ENCODE results near the gene RNF213.

DNA sequence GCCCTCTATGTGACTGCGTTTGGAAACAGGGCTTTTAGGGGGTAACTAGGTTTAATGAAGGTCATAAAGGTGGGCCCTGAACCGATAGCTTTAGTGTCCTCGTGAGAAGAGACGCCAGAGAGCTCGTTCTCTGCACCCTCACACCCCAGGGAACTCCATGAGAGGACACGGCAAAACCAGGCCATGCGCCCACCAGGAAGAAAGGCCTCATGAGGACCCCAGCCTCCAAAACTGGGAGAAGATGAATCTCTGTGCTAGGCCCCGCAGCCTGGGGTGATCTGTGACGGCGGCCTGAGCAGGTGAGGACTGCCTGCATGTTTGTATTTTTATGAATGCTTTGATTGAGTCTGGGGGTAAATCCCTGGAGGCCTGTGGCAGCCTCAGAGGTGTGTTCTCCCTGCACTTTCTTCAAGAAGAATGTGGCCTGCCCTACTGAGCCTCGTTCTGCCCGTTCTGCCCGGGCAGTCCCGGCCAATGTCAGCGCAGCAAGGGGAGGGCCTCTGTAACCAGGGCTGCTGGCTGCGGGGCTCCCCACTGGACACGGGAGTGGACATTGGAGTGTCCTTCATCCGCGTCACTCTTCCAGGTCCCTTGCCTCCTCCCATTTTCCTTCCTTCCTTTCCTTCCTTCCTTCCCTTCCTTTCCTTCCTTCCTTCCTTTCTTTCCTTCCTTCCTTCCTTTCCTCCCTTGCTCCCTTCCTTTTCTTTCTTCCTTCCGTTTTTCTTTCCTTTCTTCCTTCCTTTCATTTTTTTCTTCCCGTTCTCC lies 6.8 kb upstream of the RNF213 start:
- TF ChIP-seq TCF12 (IDR thresholded peaks at IDR 0.05) (no peak), TEAD4 (IDR thresholded peaks at IDR 0.05; ENCODE audit: borderline replicate concordance, insufficient read depth) (no peak), RAD21 (IDR thresholded peaks at IDR 0.05; ENCODE audit: low read length) (no peak), ELF1 (IDR thresholded peaks at IDR 0.05) (no peak)
- TF ChIP-seq, protein P1, sequence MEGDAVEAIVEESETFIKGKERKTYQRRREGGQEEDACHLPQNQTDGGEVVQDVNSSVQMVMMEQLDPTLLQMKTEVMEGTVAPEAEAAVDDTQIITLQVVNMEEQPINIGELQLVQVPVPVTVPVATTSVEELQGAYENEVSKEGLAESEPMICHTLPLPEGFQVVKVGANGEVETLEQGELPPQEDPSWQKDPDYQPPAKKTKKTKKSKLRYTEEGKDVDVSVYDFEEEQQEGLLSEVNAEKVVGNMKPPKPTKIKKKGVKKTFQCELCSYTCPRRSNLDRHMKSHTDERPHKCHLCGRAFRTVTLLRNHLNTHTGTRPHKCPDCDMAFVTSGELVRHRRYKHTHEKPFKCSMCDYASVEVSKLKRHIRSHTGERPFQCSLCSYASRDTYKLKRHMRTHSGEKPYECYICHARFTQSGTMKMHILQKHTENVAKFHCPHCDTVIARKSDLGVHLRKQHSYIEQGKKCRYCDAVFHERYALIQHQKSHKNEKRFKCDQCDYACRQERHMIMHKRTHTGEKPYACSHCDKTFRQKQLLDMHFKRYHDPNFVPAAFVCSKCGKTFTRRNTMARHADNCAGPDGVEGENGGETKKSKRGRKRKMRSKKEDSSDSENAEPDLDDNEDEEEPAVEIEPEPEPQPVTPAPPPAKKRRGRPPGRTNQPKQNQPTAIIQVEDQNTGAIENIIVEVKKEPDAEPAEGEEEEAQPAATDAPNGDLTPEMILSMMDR (IDR thresholded peaks at IDR 0.05) = no peak

All from SK-N-SH (cell line).